Heart right ventricle (tissue), 16 donors: ENCODE data around the gene PDE4DIP. TPM values are rescaled to one million over a fixed set of nuclear protein-coding genes. Genes with fewer than 3 reads are reported as not detected.
"Not testable (repeated sequence)": the region's sequence is repeated elsewhere in the genome, so short reads cannot be mapped to it uniquely, and the experiment has no call there.

ENCODE experiments used
- ATAC-seq, 8 donors: fragments of 200-7000 bp; cut with Tn5 transposase; one replicate each; pipeline ENCODE4 v1.9.1; 2020; ENCODE audit warnings: mild to moderate bottlenecking in 8 of 8, moderate library complexity in 8 of 8, moderate number of reproducible peaks in 1 of 8
- DNase-seq, 2 donors: peaks; one replicate each; pipeline ENCODE4 v3.0.0-alpha.2; 2020
- H3K27ac ChIP-seq, 10 donors: fragments of 200-600 bp; sonication (generic) in 2 of 10; one replicate each; pipeline versions ENCODE4 v1.5.0 to v1.8.0; 2020 to 2022; ENCODE audit warnings: mild to moderate bottlenecking in 3 of 10
- H3K27me3 ChIP-seq, 7 donors: fragments of 200-600 bp; one replicate each; pipeline ENCODE4 v1.8.0; 2021 to 2022; ENCODE audit warnings: mild to moderate bottlenecking in 2 of 7
- H3K36me3 ChIP-seq, 9 donors: fragments of 200-600 bp; sonication (generic) in 1 of 9; one replicate each; pipeline versions ENCODE4 v1.5.0 to v1.8.0; 2020 to 2022; ENCODE audit warnings: mild to moderate bottlenecking in 2 of 9
- H3K4me1 ChIP-seq, 9 donors: fragments of 200-600 bp; sonication (generic) in 1 of 9; one replicate each; pipeline versions ENCODE4 v1.5.0 to v1.8.0; 2020 to 2022; ENCODE audit warnings: mild to moderate bottlenecking in 4 of 9
- H3K4me3 ChIP-seq, 10 donors: fragments of 200-600 bp; sonication (generic) in 2 of 10; one replicate each; pipeline versions ENCODE4 v1.5.0 to v1.8.0; 2020 to 2022; ENCODE audit warnings: mild to moderate bottlenecking in 7 of 10, moderate library complexity in 2 of 10
- H3K9me3 ChIP-seq, 11 donors: fragments of 200-600 bp in 10 of 11; sonication (generic) in 2 of 11; one replicate each; pipeline versions ENCODE4 v1.5.0 to v1.8.0; 2013 to 2022; ENCODE audit warnings: mild to moderate bottlenecking in 2 of 11, control low read depth in 1 of 11, moderate library complexity in 1 of 11
- WGBS, 2 donors: extraction: QIAGEN DNeasy Blood & Tissue Kit; methylation state at CpG; one replicate each; pipeline ENCODE4 v1.1.7; 2013; ENCODE audit warnings: inconsistent platforms in 1 of 2; 5-methylcytosine and 5-hydroxymethylcytosine counted together
- intact Hi-C, 10 donors: fragments of 100-400 bp; cut with DNase I; formaldehyde crosslinking; loops; one replicate each; pipeline versions ENCODE4 v1.11.1 to v1.14.2; 2022
- polyA plus RNA-seq, 2 donors: library from polyadenylated mRNA; stranded (reverse); fragments of 200-250 nt; gene quantifications; one replicate each; pipeline ENCODE4 v1.2.3, GENCODE V29; 2013
- total RNA-seq, 10 donors: library from RNA; stranded (reverse); fragmentation: NEBNext Ultra II Directional in 3 of 10; extraction: Animal tissue kit (Norgen Biotek cat#: 25700) in 3 of 10; gene quantifications; one replicate each; pipeline versions ENCODE4 v1.2.1 to v1.2.4, GENCODE V29; 2021 to 2023
- donor health status: Arrhythmogenic right ventricular cardiomyopathy.
- donor health status: ischemic (EF 13 %, LVEDD 7.1; RV severe dilation, severe dysfunction).
- donor health status: healthy with polysubstance abuse.
- donor health status: DM: no; HTN: yes; CAD: no.
- donor health status: DM: no; HTN: no; CAD: no.
- donor health status: ischemic (EF 25% LVEDD 6.9; RV normal size, moderate dysfunction).
- donor health status: ischemic (EF 25% LVEDD 5.7; RV mildly dilated, moderate dysfunction).
- donor health status: healthy.
- donor health status: DM: yes; HTN: yes; CAD: no.
- donor health status: Ischemic cardiomyopathy.
- donor health status: ischemic (EF 35%, LVEDD 5.7; RV mildly dilated, moderate dysfunction).
- donor health status: nonischemic (EF 11% LVEDD 7.7; RV severe dilation, severe dysfunction).
- donor health status: DM: yes; HTN: yes; CAD: no.
- donor health status: PGD.
- donor health status: ischemic (EF 29% LVEDD 5.4; RV normal size, mild dysfunction).
- donor health status: nonischemic (EF 23%, LVEDD 6.1; RV moderate dilation, normal function).

The PDE4DIP gene
- total and polyA plus RNA-seq, 12 donors: 479 to 2,957 (median 2,581) TPM

GRCh38 chr1:149009761-149010160 lies 165.5 kb downstream of the PDE4DIP start:
- H3K4me1 ChIP-seq, intact Hi-C loops, DNase-seq, H3K27ac ChIP-seq, H3K27me3 ChIP-seq, H3K4me3 ChIP-seq, H3K9me3 ChIP-seq: not testable (repeated sequence)
- WGBS, 2 donors: 96 to 98% methylated on average over 3 of the region's 3 CpGs
- ATAC-seq: peak in 3 of 8 donors; percentile 6 to 40 (median 12)
- peaks cover 0 to 19% (median 0%) of the 10 kb centered on the region in 9 donors for H3K36me3 ChIP-seq

DNA sequence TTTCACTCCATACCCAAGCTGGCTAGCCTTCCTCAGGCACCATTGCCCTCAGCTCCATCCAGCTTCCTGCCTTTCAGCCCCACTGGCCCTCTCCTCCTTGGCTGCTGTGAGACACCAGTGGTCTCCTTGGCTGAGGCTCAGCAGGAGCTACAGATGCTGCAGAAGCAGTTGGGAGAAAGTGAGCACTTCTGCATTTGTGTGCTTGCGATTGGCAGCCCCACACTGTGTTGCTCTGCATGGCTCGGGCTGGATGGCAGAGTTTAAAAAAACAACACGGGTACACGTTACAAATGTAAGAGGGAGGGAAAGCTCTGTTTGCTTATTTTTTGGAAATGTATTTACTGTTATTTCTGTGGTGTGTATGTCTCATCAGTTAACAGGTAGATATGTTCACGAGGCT lies 168.4 kb downstream of the PDE4DIP start:
- H3K36me3 ChIP-seq: peaks cover 0 to 12% (median 0%) of the 10 kb centered on the region in 9 donors
- DNase-seq, intact Hi-C loops, H3K4me1 ChIP-seq, ATAC-seq, H3K27me3 ChIP-seq, H3K4me3 ChIP-seq, H3K9me3 ChIP-seq, H3K27ac ChIP-seq: not testable (repeated sequence)
- 71 to 83% methylated on average over 1 of the region's 5 CpGs for WGBS, 2 donors

DNA sequence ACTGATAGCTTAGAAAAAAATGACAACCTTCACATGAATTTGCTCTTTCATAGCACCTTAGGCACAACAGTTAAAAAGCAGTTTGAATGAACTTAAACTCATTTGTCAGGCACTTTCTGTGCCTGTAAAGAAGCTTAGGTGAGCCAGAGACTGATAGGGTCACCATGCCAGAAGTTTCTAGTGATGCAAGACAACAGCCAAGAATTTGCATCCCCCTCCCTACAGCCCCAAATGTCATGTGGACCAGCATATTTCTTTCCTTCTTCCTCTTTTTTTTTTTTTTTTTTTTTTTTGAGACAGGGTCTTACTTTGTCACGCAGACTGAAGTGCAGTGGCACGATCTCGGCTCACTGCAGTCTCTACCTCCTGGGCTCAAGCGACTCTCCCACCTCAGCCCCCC lies 169.3 kb downstream of the PDE4DIP start:
- intact Hi-C loops, H3K27ac ChIP-seq, ATAC-seq, H3K4me1 ChIP-seq, DNase-seq, H3K9me3 ChIP-seq, H3K4me3 ChIP-seq, H3K27me3 ChIP-seq: not testable (repeated sequence)
- H3K36me3 ChIP-seq: peaks cover 0 to 13% (median 0%) of the 10 kb centered on the region in 9 donors
- 84 to 96% methylated on average over 4 of the region's 4 CpGs for WGBS, 2 donors

GRCh38 chr1:149015522-149015921 lies 171.3 kb downstream of the PDE4DIP start:
- peak in 2 of 8 donors; percentile 11 to 29 for ATAC-seq
- H3K9me3 ChIP-seq, H3K4me3 ChIP-seq, intact Hi-C loops, H3K4me1 ChIP-seq, H3K36me3 ChIP-seq, H3K27me3 ChIP-seq, H3K27ac ChIP-seq, DNase-seq: not testable (repeated sequence)
- 70 to 81% methylated on average over 3 of the region's 3 CpGs for WGBS, 2 donors

DNA sequence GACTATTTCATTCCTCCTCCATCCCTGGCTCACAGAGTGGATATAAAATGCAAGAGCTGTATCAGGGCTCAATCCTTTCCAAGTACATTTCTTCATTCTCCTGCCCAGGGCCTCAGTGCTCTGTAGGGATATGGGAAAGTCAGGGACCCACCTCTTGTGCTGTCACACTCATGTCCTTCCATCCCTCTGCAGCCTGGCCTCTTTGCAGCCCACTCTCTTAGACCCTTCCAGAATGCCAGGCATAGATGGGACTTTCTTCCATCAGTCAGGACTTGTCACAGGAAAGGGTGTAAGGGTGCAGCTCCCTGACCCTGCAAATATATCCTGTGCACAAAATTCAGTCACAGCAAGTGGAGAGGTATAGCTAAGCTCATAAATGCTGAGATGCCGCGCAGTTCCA lies 172.4 kb downstream of the PDE4DIP start:
- H3K27ac ChIP-seq, H3K27me3 ChIP-seq, H3K9me3 ChIP-seq, intact Hi-C loops, H3K4me3 ChIP-seq, H3K4me1 ChIP-seq, DNase-seq: not testable (repeated sequence)
- H3K36me3 ChIP-seq: peaks cover 0 to 12% (median 0%) of the 10 kb centered on the region in 9 donors
- peak in 1 of 8 donors; percentile 23 for ATAC-seq
- 100% methylated on average over 2 of the region's 2 CpGs for WGBS, 2 donors

GRCh38 chr1:149018577-149018976 lies 174.3 kb downstream of the PDE4DIP start:
- WGBS, 2 donors: 84 to 90% methylated on average over 2 of the region's 3 CpGs
- H3K27me3 ChIP-seq, intact Hi-C loops, DNase-seq, H3K27ac ChIP-seq, H3K4me1 ChIP-seq, H3K4me3 ChIP-seq, H3K9me3 ChIP-seq: not testable (repeated sequence)
- H3K36me3 ChIP-seq: peaks cover 0 to 15% (median 0%) of the 10 kb centered on the region in 9 donors
- peak in 2 of 8 donors; percentile 16 to 17 for ATAC-seq

DNA sequence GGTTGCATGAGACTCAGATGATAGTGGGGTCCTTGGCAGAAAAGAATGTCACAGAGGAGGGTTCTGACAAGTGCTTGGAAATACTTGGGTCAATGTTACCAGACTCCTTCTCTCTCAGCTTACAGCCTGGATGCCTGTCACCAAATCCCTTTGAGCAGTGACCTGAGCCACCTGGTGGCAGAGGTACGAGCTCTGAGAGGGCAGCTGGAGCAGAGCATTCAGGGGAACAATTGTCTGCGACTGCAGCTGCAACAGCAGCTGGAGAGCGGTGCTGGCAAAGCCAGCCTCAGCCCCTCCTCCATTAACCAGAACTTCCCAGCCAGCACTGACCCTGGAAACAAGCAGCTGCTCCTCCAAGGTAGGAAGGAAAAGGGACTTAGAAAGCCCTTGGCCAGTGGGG lies 180.1 kb downstream of the PDE4DIP start:
- DNase-seq, H3K4me1 ChIP-seq, ATAC-seq, H3K27me3 ChIP-seq, H3K4me3 ChIP-seq, intact Hi-C loops, H3K27ac ChIP-seq, H3K9me3 ChIP-seq: not testable (repeated sequence)
- WGBS, 2 donors: no CpG with 5 or more reads among the region's 3 CpGs
- H3K36me3 ChIP-seq: peaks cover 0 to 14% (median 0%) of the 10 kb centered on the region in 9 donors

- H3K36me3 ChIP-seq: peaks cover 0 to 11% (median 0%) of the 10 kb centered on the region in 9 donors
- DNase-seq, H3K4me1 ChIP-seq, H3K9me3 ChIP-seq, H3K4me3 ChIP-seq, intact Hi-C loops, H3K27me3 ChIP-seq, H3K27ac ChIP-seq: not testable (repeated sequence)
- ATAC-seq: peak in 1 of 8 donors; percentile 68
- WGBS, 2 donors: 90% methylated on average over 2 of the region's 3 CpGs; no CpG with 5 or more reads in 1 of the 2 donors
These were observed 189.7 kb downstream of the PDE4DIP start for GRCh38 chr1:149033916-149034315.

DNA sequence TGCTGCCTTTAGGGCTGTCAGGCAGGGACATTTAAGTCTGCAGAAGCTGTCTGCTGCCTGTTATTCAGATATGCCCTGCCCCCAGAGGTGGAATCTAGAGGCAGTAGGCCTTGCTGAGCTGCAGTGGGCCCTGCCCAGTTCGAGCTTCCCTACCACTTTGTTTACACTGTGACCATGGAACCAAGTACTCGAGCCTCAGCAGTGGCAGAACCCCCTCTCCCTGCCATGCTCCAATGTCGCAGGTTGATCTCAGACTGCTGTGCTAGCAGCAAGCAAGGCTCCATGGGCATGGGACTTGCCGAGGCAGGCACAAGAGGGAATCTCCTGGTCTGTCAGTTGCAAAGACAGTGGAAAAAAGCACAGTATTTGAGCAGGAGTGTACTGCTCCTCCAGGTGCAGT lies 198.8 kb downstream of the PDE4DIP start:
- ATAC-seq (peak in 3 of 8 donors; percentile 37 to 69 (median 59)), DNase-seq (peak in 1 of 2 donors; percentile 24)
- H3K36me3 ChIP-seq, H3K27ac ChIP-seq, H3K9me3 ChIP-seq, H3K27me3 ChIP-seq, H3K4me1 ChIP-seq, intact Hi-C loops, H3K4me3 ChIP-seq: not testable (repeated sequence)
- 45 to 59% methylated on average over 2 of the region's 4 CpGs for WGBS, 2 donors

DNA sequence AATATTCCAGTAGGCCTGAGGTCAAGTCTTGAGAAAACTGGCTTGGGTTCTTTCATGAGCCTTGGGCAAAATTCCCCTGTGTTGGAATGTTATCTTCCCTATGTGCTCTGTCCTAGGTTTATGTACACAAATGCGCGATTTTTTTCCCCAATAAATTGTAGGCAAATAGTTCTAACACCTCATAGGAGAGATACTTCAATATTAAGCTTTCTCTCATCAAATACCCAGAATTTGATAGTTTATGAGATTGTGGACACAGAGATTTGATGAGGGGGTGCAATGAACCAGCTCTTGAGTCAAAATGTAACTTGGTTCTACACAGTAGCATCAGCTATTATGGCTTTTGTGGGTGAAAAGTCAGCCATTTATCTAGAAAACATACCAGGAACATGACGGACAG lies 220.4 kb downstream of the PDE4DIP start:
- peaks cover 0 to 13% (median 0%) of the 10 kb centered on the region in 9 donors for H3K36me3 ChIP-seq
- ATAC-seq, H3K27ac ChIP-seq, DNase-seq, H3K4me1 ChIP-seq, intact Hi-C loops, H3K27me3 ChIP-seq, H3K9me3 ChIP-seq, H3K4me3 ChIP-seq: not testable (repeated sequence)
- 88 to 89% methylated on average over 3 of the region's 3 CpGs for WGBS, 2 donors
